ENCODE results near the gene UBAC2. TPM values are rescaled to one million over a fixed set of nuclear protein-coding genes. Genes with fewer than 3 reads are reported as not detected.

UBAC2 gene
- total and polyA plus RNA-seq, 7 donors, result 31.8 to 73.9 (median 47.6) TPM

GRCh38 chr13:99351772-99352171 is 151.1 kb downstream of the UBAC2 start:
- DNase-seq, result no peak
- TF ChIP-seq EP300 (IDR thresholded peaks at IDR 0.05) (no peak), POLR2A (IDR thresholded peaks at IDR 0.05) (no peak), CTCF (IDR thresholded peaks at IDR 0.05) (no peak), POLR2AphosphoS5 (IDR thresholded peaks at IDR 0.05) (no peak)
- no peaks in the 10 kb centered on the region for H3K4me1 ChIP-seq
- intact Hi-C loops (cut with DNase I), result no loop called here
- H3K9me3 ChIP-seq, result no peaks in the 10 kb centered on the region
- H3K27ac ChIP-seq, result no peak overlapping the region
- no peak overlapping the region for H3K4me3 ChIP-seq
- 71 to 87% methylated on average over 4 of the region's 4 CpGs for WGBS, 2 donors
- H3K36me3 ChIP-seq, result peaks cover 0 to 34% (median 3%) of the 10 kb centered on the region in 4 donors
- H3K27me3 ChIP-seq, result no peaks in the 10 kb centered on the region

- WGBS, 2 donors, result 76 to 86% methylated on average over 17 of the region's 17 CpGs
- DNase-seq, result no peak
- Histone ChIP-seq H3K27me3 (no peaks in the 10 kb centered on the region), H3K36me3 (peaks cover 0 to 29% (median 3%) of the 10 kb centered on the region in 4 donors), H3K27ac (no peak overlapping the region), H3K9me3 (no peaks in the 10 kb centered on the region), H3K4me1 (no peaks in the 10 kb centered on the region), H3K4me3 (no peak overlapping the region)
- intact Hi-C loops (cut with DNase I), result no loop called here
- TF ChIP-seq CTCF (IDR thresholded peaks at IDR 0.05) (no peak), EP300 (IDR thresholded peaks at IDR 0.05) (no peak)
Measured at GRCh38 chr13:99352351-99353245, 151.9 kb downstream of the UBAC2 start.

GRCh38 chr13:99353246-99353600 is 152.6 kb downstream of the UBAC2 start:
- Histone ChIP-seq H3K36me3 (peaks cover 0 to 26% (median 3%) of the 10 kb centered on the region in 4 donors), H3K27me3 (no peaks in the 10 kb centered on the region), H3K4me1 (no peaks in the 10 kb centered on the region), H3K9me3 (no peaks in the 10 kb centered on the region), H3K27ac (no peak overlapping the region), H3K4me3 (no peak overlapping the region)
- no peak for DNase-seq
- 73 to 92% methylated on average over 2 of the region's 2 CpGs for WGBS, 2 donors
- intact Hi-C loops (cut with DNase I), result no loop called here
- TF ChIP-seq EP300 (IDR thresholded peaks at IDR 0.05) (no peak), CTCF (IDR thresholded peaks at IDR 0.05) (no peak), POLR2A (IDR thresholded peaks at IDR 0.05) (no peak), POLR2AphosphoS5 (IDR thresholded peaks at IDR 0.05) (no peak)

GRCh38 chr13:99353836-99354235 is 153.2 kb downstream of the UBAC2 start:
- Histone ChIP-seq H3K27me3 (no peaks in the 10 kb centered on the region), H3K9me3 (no peaks in the 10 kb centered on the region), H3K4me3 (no peak overlapping the region), H3K4me1 (no peaks in the 10 kb centered on the region), H3K27ac (no peak overlapping the region), H3K36me3 (peaks cover 0 to 29% (median 3%) of the 10 kb centered on the region in 4 donors)
- 75 to 88% methylated on average over 8 of the region's 8 CpGs for WGBS, 2 donors
- TF ChIP-seq POLR2A (IDR thresholded peaks at IDR 0.05) (no peak), POLR2AphosphoS5 (IDR thresholded peaks at IDR 0.05) (no peak), EP300 (IDR thresholded peaks at IDR 0.05) (no peak), CTCF (IDR thresholded peaks at IDR 0.05) (no peak)
- intact Hi-C loops (cut with DNase I), result no loop called here
- DNase-seq, result no peak

All from sigmoid colon (tissue), 7 donors.